GM23338 (cell line): ENCODE results near the gene CT45A1. TPM values are rescaled to one million over a fixed set of nuclear protein-coding genes. Genes with fewer than 3 reads are reported as not detected.
A peak's percentile ranks its signal among the peaks of the same experiment; 100 is the strongest.

Source experiments
- ATAC-seq: fragments of 200-7000 bp; cut with Tn5 transposase; 3 replicates; pipeline ENCODE4 v1.9.1; 2020
- DNase-seq: peaks from one replicate; pipeline ENCODE4 v3.0.0-alpha.2; 2015; ENCODE audit warnings: low spot score
- H2AFZ ChIP-seq: fragments of 200-600 bp; sonication (generic); 2 replicates; pipeline ENCODE4 v1.8.0; 2016; ENCODE audit warnings: antibody characterized with exemption, mild to moderate bottlenecking, moderate library complexity
- H3F3A ChIP-seq: fragments of 200-600 bp; sonication (generic); replicated peaks from 2 replicates; pipeline ENCODE4 v1.8.0; 2017; ENCODE audit warnings: antibody characterized with exemption, mixed run types, low read depth
- H3K27ac ChIP-seq: fragments of 200-600 bp; sonication (generic); 2 replicates; pipeline ENCODE4 v1.6.1; 2016; ENCODE audit warnings: low read depth
- H3K27me3 ChIP-seq: fragments of 200-600 bp; sonication (generic); 2 replicates; pipeline ENCODE4 v1.8.0; 2016; ENCODE audit warnings: mild to moderate bottlenecking, mixed run types, moderate library complexity; ENCODE audit not compliant: insufficient read depth
- H3K36me3 ChIP-seq: fragments of 200-600 bp; sonication (generic); 2 replicates; pipeline ENCODE4 v1.8.0; 2016; ENCODE audit warnings: mild to moderate bottlenecking; ENCODE audit not compliant: insufficient read depth
- H3K4me1 ChIP-seq: fragments of 200-600 bp; sonication (generic); 2 replicates; pipeline ENCODE4 v1.8.0; 2016; ENCODE audit warnings: mild to moderate bottlenecking, moderate library complexity; ENCODE audit not compliant: insufficient read depth
- H3K4me2 ChIP-seq: fragments of 200-600 bp; sonication (generic); 2 replicates; pipeline ENCODE4 v1.7.1; 2017; ENCODE audit warnings: mixed run types
- H3K4me3 ChIP-seq: fragments of 200-600 bp; sonication (generic); 2 replicates; pipeline ENCODE4 v1.6.1; 2016; ENCODE audit warnings: mixed run types
- H3K79me2 ChIP-seq: fragments of 200-600 bp; sonication (generic); replicated peaks from 2 replicates; pipeline ENCODE4 v1.8.0; 2017; ENCODE audit warnings: mild to moderate bottlenecking; ENCODE audit not compliant: insufficient read depth
- H3K9me2 ChIP-seq: fragments of 200-600 bp; sonication (generic); 2 replicates; pipeline ENCODE4 v1.8.0; 2017; ENCODE audit not compliant: insufficient read depth
- H4K20me1 ChIP-seq: fragments of 200-600 bp; sonication (generic); replicated peaks from 2 replicates; pipeline ENCODE4 v1.8.0; 2017; ENCODE audit warnings: mild to moderate bottlenecking; ENCODE audit not compliant: insufficient read depth
- H3K27ac Mint-ChIP-seq: 2 replicates; pipeline ENCODE4 v1.8.0; 2020; ENCODE audit warnings: inconsistent platforms, mild to moderate bottlenecking, moderate library complexity, mixed read lengths
- H3K27me3 Mint-ChIP-seq: 3 replicates; pipeline ENCODE4 v1.8.0; 2022; ENCODE audit warnings: low read depth, mild to moderate bottlenecking, moderate library complexity, mixed read lengths, inconsistent platforms; ENCODE audit not compliant: insufficient read depth, poor library complexity
- H3K36me3 Mint-ChIP-seq: 3 replicates; pipeline ENCODE4 v1.8.0; 2021; ENCODE audit warnings: low read depth, mild to moderate bottlenecking, inconsistent platforms, moderate library complexity, mixed read lengths
- H3K4me1 Mint-ChIP-seq: 3 replicates; pipeline ENCODE4 v1.8.0; 2020; ENCODE audit warnings: mild to moderate bottlenecking, inconsistent platforms, mixed read lengths
- H3K4me3 Mint-ChIP-seq: 3 replicates; pipeline ENCODE4 v1.8.0; 2021; ENCODE audit warnings: moderate library complexity, mild to moderate bottlenecking, inconsistent platforms, mixed read lengths
- H3K9me3 Mint-ChIP-seq: 3 replicates; pipeline ENCODE4 v1.8.0; 2020; ENCODE audit warnings: moderate library complexity, mild to moderate bottlenecking, inconsistent platforms, mixed read lengths
- CREB1 ChIP-seq: fragments of 250-450 bp; sonication (Bioruptor Pico); IDR thresholded peaks from 2 replicates; pipeline ENCODE4 v1.5.0; 2020; ENCODE audit warnings: low read depth, mild to moderate bottlenecking, moderate library complexity
- CTCF ChIP-seq, 2 experiments: fragments of 200-600 bp in 1 of 2; sonication (generic) in 1 of 2; conservative IDR thresholded peaks; 2 replicates each; pipeline versions ENCODE4 v1.5.1 to v1.6.1; 2016 to 2017; ENCODE audit warnings: antibody characterized with exemption in 2 of 2, low read depth in 2 of 2, mild to moderate bottlenecking in 2 of 2, moderate library complexity in 1 of 2
- ETS1 ChIP-seq: IDR thresholded peaks from 2 replicates; pipeline ENCODE4 v1.6.1; 2016; ENCODE audit warnings: antibody characterized with exemption
- EZH2 ChIP-seq: fragments of 200-600 bp; sonication (generic); IDR thresholded peaks from one replicate; pipeline ENCODE4 v1.8.0; 2017; ENCODE audit warnings: antibody characterized with exemption, mild to moderate bottlenecking, low read depth; ENCODE audit not compliant: unreplicated experiment
- EZH2phosphoT487 ChIP-seq: fragments of 200-600 bp; sonication (generic); IDR thresholded peaks from one replicate; pipeline ENCODE4 v1.8.1; 2018; ENCODE audit warnings: antibody characterized with exemption; ENCODE audit not compliant: unreplicated experiment
- JUNB ChIP-seq: IDR thresholded peaks from one replicate; pipeline ENCODE4 v1.6.1; 2016; ENCODE audit warnings: antibody characterized with exemption; ENCODE audit not compliant: unreplicated experiment
- NANOG ChIP-seq: IDR thresholded peaks from 2 replicates; pipeline ENCODE4 v1.6.1; 2016; ENCODE audit warnings: antibody characterized with exemption, borderline replicate concordance
- REST ChIP-seq: IDR thresholded peaks from one replicate; pipeline ENCODE4 v1.6.1; 2018; ENCODE audit warnings: antibody characterized with exemption; ENCODE audit not compliant: unreplicated experiment
- ZNF114 ChIP-seq: fragments of 250-450 bp; sonication (Bioruptor Pico); IDR thresholded peaks from 2 replicates; pipeline ENCODE4 v1.5.0; 2020; ENCODE audit warnings: mild to moderate bottlenecking, moderate library complexity
- ZNF331 ChIP-seq: fragments of 250-450 bp; sonication (Bioruptor Pico); IDR thresholded peaks from 2 replicates; pipeline ENCODE4 v1.5.0; 2020; ENCODE audit warnings: low read depth, mild to moderate bottlenecking, moderate library complexity
- polyA plus RNA-seq: library from polyadenylated mRNA; unstranded; fragments of >200 nt; fragmentation: Nextera tagmentation; extraction: Ambion mirVana; gene quantifications from 2 replicates; pipeline ENCODE4 v1.2.1, GENCODE V29; 2016
- total RNA-seq: library from RNA; depleted of rRNA; stranded (reverse); fragments of >200 nt; shearing (Covaris generic); gene quantifications from 2 replicates; pipeline ENCODE4 v1.2.3, GENCODE V29; 2014

CT45A1 gene
- total and polyA plus RNA-seq, 2 experiments from 2014 or later, result not detected

- TF ChIP-seq ETS1 (no peak), EZH2 (no peak), JUNB (no peak)
Observed at GRCh38 chrX:135695471-135695870, 18.0 kb upstream of the CT45A1 start (continued).

GRCh38 chrX:135697601-135698000, 15.8 kb upstream of the CT45A1 start:
- ATAC-seq (no peak), DNase-seq (no peak)
- H3K4me3 ChIP-seq, result no peak overlapping the region
- Mint-ChIP-seq H3K27me3 (no peaks in the 10 kb centered on the region), H3K4me1 (no peaks in the 10 kb centered on the region), H3K4me3 (no peak overlapping the region), H3K27ac (no peak overlapping the region), H3K9me3 (no peaks in the 10 kb centered on the region), H3K36me3 (no peaks in the 10 kb centered on the region)
- no peak for TF ChIP-seq REST
- TF ChIP-seq CTCF (conservative IDR thresholded peaks at IDR 0.05; ENCODE audit: low read depth in 2 of 2), result peak; percentile 28 to 40; a peak in 2 of 4 replicates
- H3K27me3 ChIP-seq, result no peaks in the 10 kb centered on the region
- H3K9me2 ChIP-seq, result no peaks in the 10 kb centered on the region
- H3K4me1 ChIP-seq, result no peaks in the 10 kb centered on the region
- no peak overlapping the region for H3K27ac ChIP-seq
- H3F3A ChIP-seq, result no peaks in the 10 kb centered on the region
- no peaks in the 10 kb centered on the region for H3K79me2 ChIP-seq
- H3K36me3 ChIP-seq, result no peaks in the 10 kb centered on the region
- no peak overlapping the region for H2AFZ ChIP-seq
- no peaks in the 10 kb centered on the region for H4K20me1 ChIP-seq
- no peak overlapping the region for H3K4me2 ChIP-seq

- Histone ChIP-seq H3K79me2 (no peaks in the 10 kb centered on the region), H3F3A (no peaks in the 10 kb centered on the region), H2AFZ (no peak overlapping the region), H3K27ac (no peak overlapping the region), H4K20me1 (no peaks in the 10 kb centered on the region), H3K27me3 (no peaks in the 10 kb centered on the region), H3K4me3 (no peak overlapping the region), H3K4me1 (no peaks in the 10 kb centered on the region), H3K36me3 (no peaks in the 10 kb centered on the region), H3K4me2 (no peak overlapping the region), H3K9me2 (no peaks in the 10 kb centered on the region)
- no peak for DNase-seq
- Mint-ChIP-seq H3K9me3 (no peaks in the 10 kb centered on the region), H3K27me3 (no peaks in the 10 kb centered on the region), H3K4me1 (no peaks in the 10 kb centered on the region), H3K27ac (no peak overlapping the region), H3K36me3 (no peaks in the 10 kb centered on the region), H3K4me3 (no peak overlapping the region)
- ATAC-seq, result no peak
- TF ChIP-seq CTCF (conservative IDR thresholded peaks at IDR 0.05; ENCODE audit: low read depth in 2 of 2), result no peak
- no peak for TF ChIP-seq ZNF114 (CRISPR knock-in tag)
- TF ChIP-seq ETS1, result no peak
- TF ChIP-seq ZNF331, result no peak
- TF ChIP-seq EZH2phosphoT487, result no peak
- TF ChIP-seq CREB1, result no peak
- no peak for TF ChIP-seq NANOG
- TF ChIP-seq JUNB, result no peak
Observed at GRCh38 chrX:135698924-135699323, 14.5 kb upstream of the CT45A1 start.
